Neural crest cell (in vitro differentiated cells): ENCODE measurements around the gene MPPE1. TPM values are rescaled to one million over a fixed set of nuclear protein-coding genes. Genes with fewer than 3 reads are reported as not detected.

Experiments
- DNase-seq: peaks from one replicate; pipeline ENCODE4 v3.0.0; 2021; ENCODE audit warnings: low read depth, mixed read lengths, low spot score
- H3K27ac Mint-ChIP-seq: one replicate; pipeline ENCODE4 v1.8.0; 2021; ENCODE audit warnings: mild to moderate bottlenecking, mixed read lengths; ENCODE audit not compliant: unreplicated experiment
- H3K27me3 Mint-ChIP-seq: 2 replicates; pipeline ENCODE4 v1.8.0; 2021; ENCODE audit warnings: low read depth, mild to moderate bottlenecking, mixed read lengths
- H3K36me3 Mint-ChIP-seq: 2 replicates; pipeline ENCODE4 v1.8.0; 2021; ENCODE audit warnings: low read depth, mild to moderate bottlenecking, mixed read lengths
- H3K4me1 Mint-ChIP-seq: 2 replicates; pipeline ENCODE4 v1.8.0; 2021; ENCODE audit warnings: mixed read lengths
- H3K4me3 Mint-ChIP-seq: one replicate; pipeline ENCODE4 v1.8.0; 2021; ENCODE audit warnings: mild to moderate bottlenecking, mixed read lengths
- H3K9me3 Mint-ChIP-seq: 2 replicates; pipeline ENCODE4 v1.8.0; 2021; ENCODE audit warnings: mixed read lengths
- long read RNA-seq: library from polyadenylated mRNA; unstranded; transcript quantifications from one replicate; pipeline ENCODE4 v2.0.0, GENCODE V29; 2020
- total RNA-seq: library from RNA; stranded (reverse); gene quantifications from 2 replicates; pipeline ENCODE4 v1.2.1, GENCODE V29; 2021
- TF ChIP-seq, protein P1 (sequence below): fragments of 200-600 bp; sonication (generic); conservative IDR thresholded peaks from 2 replicates; pipeline ENCODE4 v1.5.0; 2021; ENCODE audit warnings: antibody characterized with exemption, mild to moderate bottlenecking

The MPPE1 gene, protein sequence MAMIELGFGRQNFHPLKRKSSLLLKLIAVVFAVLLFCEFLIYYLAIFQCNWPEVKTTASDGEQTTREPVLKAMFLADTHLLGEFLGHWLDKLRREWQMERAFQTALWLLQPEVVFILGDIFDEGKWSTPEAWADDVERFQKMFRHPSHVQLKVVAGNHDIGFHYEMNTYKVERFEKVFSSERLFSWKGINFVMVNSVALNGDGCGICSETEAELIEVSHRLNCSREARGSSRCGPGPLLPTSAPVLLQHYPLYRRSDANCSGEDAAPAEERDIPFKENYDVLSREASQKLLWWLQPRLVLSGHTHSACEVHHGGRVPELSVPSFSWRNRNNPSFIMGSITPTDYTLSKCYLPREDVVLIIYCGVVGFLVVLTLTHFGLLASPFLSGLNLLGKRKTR
- 22.8 and 28.9 TPM in 2 replicates for total RNA-seq
- long read RNA-seq, full-length matches to known transcripts, result 19 of 57 reads
- long read RNA-seq, partial matches to known transcripts, result 3 of 57 reads
- long read RNA-seq, other reads (novel, unspliced or antisense), result 35 of 57 reads

DNA sequence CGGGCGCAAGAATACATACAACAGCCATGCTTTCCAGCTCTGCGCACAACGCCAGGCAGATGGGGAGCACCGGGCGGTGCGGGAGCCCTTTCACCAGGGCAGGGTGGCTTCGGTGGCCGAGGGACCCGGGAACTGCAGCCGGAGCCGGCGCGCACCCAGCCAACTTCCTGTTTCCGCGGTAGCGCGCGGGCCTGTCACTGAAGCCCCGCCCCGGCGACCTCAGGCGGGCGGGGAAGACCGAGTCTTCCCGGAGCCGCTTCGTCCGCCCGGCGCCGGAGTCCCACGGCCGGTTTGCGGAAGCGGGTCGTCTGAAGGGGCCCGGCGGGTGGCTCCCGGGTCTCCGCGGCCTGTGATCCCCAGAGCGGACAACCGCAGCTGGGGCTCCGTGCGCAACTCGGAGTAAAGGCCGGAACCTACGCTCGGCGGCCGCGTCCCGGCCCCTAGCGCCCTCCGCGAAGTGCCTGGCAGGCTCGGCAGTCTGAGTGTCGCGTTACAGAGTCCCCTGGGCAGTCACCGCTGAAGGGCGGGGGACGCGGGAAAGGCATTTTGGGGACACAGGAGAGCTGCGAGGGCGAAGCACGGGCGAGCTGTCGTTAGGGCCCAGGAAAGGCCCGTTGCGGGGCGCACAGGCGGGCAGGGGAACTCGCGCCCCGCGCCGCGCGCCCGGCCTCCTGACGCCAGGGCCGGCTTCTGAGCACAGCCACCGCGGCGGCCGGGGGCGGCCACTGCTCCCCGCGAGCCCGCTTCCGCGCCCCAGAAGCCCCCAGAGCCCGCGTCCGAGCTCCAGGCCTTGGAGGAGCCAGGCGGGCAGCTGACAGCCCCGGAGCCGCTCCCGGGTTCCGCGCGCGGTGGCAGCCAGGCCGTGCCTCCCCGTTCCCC is at the start of gene MPPE1:
TSS of gene MPPE1 (minus strand) at position 136 of the 879 bp plus-strand sequence. CDS start 11,053 bp downstream, outside the sequence.
- Mint-ChIP-seq H3K9me3 (no peaks in the 10 kb centered on the region), H3K27me3 (no peaks in the 10 kb centered on the region), H3K4me1 (peaks cover 20% of the 10 kb centered on the region), H3K36me3 (no peaks in the 10 kb centered on the region), H3K27ac (peak within 1 kb of the TSS; percentile 99), H3K4me3 (peak within 1 kb of the TSS; percentile 92)
- DNase-seq, result peak; percentile 82
- TF ChIP-seq, protein P1, sequence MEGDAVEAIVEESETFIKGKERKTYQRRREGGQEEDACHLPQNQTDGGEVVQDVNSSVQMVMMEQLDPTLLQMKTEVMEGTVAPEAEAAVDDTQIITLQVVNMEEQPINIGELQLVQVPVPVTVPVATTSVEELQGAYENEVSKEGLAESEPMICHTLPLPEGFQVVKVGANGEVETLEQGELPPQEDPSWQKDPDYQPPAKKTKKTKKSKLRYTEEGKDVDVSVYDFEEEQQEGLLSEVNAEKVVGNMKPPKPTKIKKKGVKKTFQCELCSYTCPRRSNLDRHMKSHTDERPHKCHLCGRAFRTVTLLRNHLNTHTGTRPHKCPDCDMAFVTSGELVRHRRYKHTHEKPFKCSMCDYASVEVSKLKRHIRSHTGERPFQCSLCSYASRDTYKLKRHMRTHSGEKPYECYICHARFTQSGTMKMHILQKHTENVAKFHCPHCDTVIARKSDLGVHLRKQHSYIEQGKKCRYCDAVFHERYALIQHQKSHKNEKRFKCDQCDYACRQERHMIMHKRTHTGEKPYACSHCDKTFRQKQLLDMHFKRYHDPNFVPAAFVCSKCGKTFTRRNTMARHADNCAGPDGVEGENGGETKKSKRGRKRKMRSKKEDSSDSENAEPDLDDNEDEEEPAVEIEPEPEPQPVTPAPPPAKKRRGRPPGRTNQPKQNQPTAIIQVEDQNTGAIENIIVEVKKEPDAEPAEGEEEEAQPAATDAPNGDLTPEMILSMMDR, result peak; percentile 18

DNA sequence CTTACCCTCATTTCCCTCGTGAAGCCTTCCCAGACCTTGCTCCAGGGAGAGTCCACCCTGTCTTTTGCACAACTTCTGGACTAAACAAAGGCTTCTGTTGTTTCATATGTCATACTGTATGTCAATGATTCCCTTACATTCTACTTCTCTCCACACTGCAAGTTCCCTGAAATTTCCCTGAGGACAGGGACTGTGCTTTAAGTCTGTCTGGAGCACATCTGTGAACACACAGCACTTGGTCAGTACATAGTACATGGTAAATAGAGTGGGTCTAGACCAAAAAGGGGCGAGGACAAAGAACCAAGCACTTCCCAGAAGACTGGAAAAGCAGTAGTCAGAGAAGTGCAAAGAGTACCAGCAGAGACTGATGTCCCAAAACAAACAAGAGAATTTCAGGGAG is 49.5 kb upstream of the MPPE1 start:
- H3K36me3 Mint-ChIP-seq, result no peaks in the 10 kb centered on the region
- no peak overlapping the region for H3K27ac Mint-ChIP-seq
- no peaks in the 10 kb centered on the region for H3K27me3 Mint-ChIP-seq
- TF ChIP-seq, protein P1, result no peak
- H3K4me3 Mint-ChIP-seq, result no peak overlapping the region
- H3K4me1 Mint-ChIP-seq, result peaks cover 31% of the 10 kb centered on the region
- no peak for DNase-seq
- H3K9me3 Mint-ChIP-seq, result no peaks in the 10 kb centered on the region

DNA sequence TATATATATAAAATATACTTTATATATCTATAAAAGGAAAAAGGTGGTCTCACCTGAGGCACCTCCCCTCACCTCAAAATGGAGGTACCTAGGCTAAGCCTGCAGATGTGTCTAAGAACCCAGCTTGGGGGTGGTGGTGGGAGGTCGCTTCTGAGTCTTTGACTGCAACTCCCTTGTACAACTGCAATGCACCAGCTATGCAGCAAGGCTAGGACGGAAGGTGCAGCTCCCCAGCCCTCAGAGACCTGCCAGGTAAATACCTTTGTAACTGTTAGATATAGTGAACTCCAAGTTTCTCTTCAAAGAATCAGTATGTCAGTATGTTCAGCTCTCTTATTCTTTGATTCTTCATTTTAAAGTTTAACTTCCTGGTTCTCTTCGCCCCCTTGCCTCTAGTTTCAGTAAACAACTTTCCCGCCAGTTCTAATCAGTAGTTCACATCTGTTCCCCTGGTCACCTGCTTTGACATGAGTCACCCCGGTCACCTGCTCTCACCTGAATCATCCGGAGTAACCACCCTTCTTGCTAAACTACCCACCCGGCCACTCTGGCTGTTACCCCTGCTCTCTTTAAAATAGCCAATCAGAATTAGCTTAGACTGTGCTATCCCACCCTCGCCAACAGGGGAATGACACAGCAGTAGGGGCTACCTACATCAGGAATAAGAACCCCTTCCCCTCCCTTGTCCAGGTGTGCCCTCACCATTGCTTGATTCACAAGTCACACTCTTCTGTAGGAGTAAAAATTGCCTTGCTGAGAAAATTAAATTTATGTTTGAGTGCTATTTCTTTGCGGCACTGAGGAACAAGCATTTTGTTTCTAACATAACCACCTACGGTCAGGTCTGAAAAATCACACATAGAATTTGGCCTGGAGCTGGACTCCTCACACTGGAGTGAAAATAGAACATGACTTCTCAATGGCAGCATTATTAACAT is 48.5 kb upstream of the MPPE1 start:
- H3K4me3 Mint-ChIP-seq, result no peak overlapping the region
- H3K27ac Mint-ChIP-seq, result no peak overlapping the region
- TF ChIP-seq, protein P1, result no peak
- H3K9me3 Mint-ChIP-seq, result no peaks in the 10 kb centered on the region
- no peaks in the 10 kb centered on the region for H3K27me3 Mint-ChIP-seq
- DNase-seq, result no peak
- H3K4me1 Mint-ChIP-seq, result peaks cover 26% of the 10 kb centered on the region
- H3K36me3 Mint-ChIP-seq, result no peaks in the 10 kb centered on the region

DNA sequence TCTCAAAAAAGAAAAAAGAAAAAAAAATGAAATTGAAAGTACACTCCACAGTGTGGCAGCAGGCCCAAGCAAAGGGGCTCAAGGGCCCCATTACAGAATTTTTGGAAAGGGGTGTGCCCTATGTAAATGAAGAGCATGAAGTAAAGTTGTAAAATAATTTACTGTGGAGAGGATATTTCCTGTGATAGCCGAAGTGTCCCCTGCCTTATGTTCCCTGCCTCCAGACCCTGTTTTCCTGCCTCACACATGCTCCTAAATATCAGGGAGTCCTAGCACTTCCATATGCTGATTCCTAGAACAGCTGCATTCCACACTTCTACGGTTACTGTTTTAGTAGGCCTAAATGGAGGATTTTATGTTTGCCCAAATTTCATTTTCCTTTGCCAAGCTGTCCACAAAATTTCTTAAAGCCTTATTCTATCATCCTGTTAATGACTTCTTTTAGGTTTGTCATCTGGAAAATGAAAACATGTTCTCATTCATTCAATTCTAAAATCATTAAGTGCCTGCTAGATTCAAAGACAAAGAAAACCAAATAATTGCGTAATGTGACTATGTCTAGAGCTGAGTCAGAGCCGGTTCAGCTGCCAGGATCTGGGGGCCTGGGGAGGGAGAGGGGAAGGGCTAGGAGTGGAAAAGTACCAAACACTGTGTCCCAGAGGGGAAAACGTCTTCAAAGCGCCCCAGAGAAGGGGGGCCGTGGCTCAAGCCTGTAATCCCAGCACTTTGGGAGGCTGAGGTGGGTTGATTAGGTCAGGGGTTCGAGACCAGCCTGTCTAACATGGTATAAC is 47.3 kb upstream of the MPPE1 start:
- Mint-ChIP-seq H3K4me3 (no peak overlapping the region), H3K27me3 (no peaks in the 10 kb centered on the region), H3K36me3 (no peaks in the 10 kb centered on the region), H3K4me1 (peaks cover 19% of the 10 kb centered on the region), H3K27ac (no peak overlapping the region), H3K9me3 (no peaks in the 10 kb centered on the region)
- TF ChIP-seq, protein P1, result no peak
- DNase-seq, result no peak
